Type B pancreatic cell (in vitro differentiated cells): Measurements from ENCODE around the gene PHOSPHO1. TPM values are rescaled to one million over a fixed set of nuclear protein-coding genes. Genes with fewer than 3 reads are reported as not detected.

Experiments used
- DNase-seq: peaks from one replicate; pipeline ENCODE4 v3.0.0; 2021; ENCODE audit warnings: mixed read lengths; ENCODE audit not compliant: unreplicated experiment; ENCODE audit errors: extremely low spot score
- H3K27ac Mint-ChIP-seq: 2 replicates; pipeline ENCODE4 v1.8.0; 2021; ENCODE audit warnings: mild to moderate bottlenecking, mixed read lengths
- H3K27me3 Mint-ChIP-seq: 2 replicates; pipeline ENCODE4 v1.8.0; 2021; ENCODE audit warnings: mixed read lengths
- H3K36me3 Mint-ChIP-seq: 2 replicates; pipeline ENCODE4 v1.8.0; 2021; ENCODE audit warnings: mixed read lengths
- H3K4me1 Mint-ChIP-seq: one replicate; pipeline ENCODE4 v1.8.0; 2021; ENCODE audit warnings: mixed read lengths; ENCODE audit not compliant: unreplicated experiment
- H3K4me3 Mint-ChIP-seq: 2 replicates; pipeline ENCODE4 v1.8.0; 2021; ENCODE audit warnings: mild to moderate bottlenecking, mixed read lengths
- H3K9me3 Mint-ChIP-seq: 2 replicates; pipeline ENCODE4 v1.8.0; 2021; ENCODE audit warnings: mixed read lengths
- CTCF ChIP-seq: fragments of 200-600 bp; sonication (generic); conservative IDR thresholded peaks from 2 replicates; pipeline ENCODE4 v1.5.0; 2021; ENCODE audit warnings: antibody characterized with exemption, mild to moderate bottlenecking
- total RNA-seq: library from RNA; stranded (reverse); gene quantifications from 2 replicates; pipeline ENCODE4 v1.2.1, GENCODE V29; 2021; ENCODE audit warnings: low replicate concordance

PHOSPHO1 gene
- total RNA-seq, 1 donor from 2014 or later, result not detected

- Mint-ChIP-seq H3K4me1 (peaks cover 6% of the 10 kb centered on the region), H3K9me3 (no peaks in the 10 kb centered on the region), H3K27me3 (peaks cover 24% of the 10 kb centered on the region), H3K4me3 (peak overlapping the region; percentile 83), H3K27ac (peak overlapping the region; percentile 59), H3K36me3 (no peaks in the 10 kb centered on the region)
- no peak for TF ChIP-seq CTCF
- DNase-seq, result no peak
Observed at GRCh38 chr17:49259663-49260010, 29.1 kb upstream of the PHOSPHO1 start.

DNA sequence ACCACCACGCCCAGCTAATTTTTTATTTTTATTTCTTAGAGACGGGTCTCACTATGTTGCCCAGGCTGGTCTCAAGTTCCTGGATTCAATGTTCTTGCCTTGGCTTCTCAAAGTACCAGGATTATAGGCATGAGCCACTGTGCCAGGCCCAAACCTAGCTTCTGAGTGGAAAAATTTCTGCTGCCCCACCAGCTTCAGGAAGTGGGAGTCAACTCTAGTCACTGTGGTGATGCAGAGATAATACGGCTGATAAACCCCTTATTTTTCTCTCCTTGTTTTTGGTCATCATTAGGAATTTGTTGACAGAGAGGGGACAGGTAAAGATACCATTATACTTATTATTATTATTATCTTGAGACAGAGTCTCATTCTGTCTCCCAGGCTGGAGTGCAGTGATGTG lies 27.8 kb upstream of the PHOSPHO1 start:
- Mint-ChIP-seq H3K9me3 (no peaks in the 10 kb centered on the region), H3K36me3 (no peaks in the 10 kb centered on the region), H3K27me3 (peaks cover 20% of the 10 kb centered on the region), H3K4me1 (peaks cover 6% of the 10 kb centered on the region), H3K4me3 (no peak overlapping the region), H3K27ac (no peak overlapping the region)
- TF ChIP-seq CTCF, result no peak
- no peak for DNase-seq

DNA sequence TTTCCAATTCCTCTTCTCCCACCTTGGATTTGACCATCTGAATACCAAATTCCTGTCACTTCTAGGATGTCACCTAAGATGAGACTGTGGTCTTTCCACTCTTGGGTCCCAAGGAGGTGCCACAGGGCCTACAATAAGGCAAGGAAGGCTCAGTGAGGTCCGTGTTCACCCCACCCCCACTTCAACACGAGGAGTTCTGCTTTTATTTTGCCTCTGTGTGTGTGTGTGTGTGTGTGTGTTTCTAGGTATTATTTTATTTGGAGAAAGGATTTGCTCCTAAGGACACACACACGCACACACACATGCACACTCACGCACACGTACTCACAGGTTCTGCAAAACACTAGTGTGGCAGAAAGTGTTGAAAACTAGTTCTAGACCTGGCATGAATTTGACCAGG lies 24.5 kb upstream of the PHOSPHO1 start:
- no peaks in the 10 kb centered on the region for H3K9me3 Mint-ChIP-seq
- H3K27me3 Mint-ChIP-seq, result peaks cover 9% of the 10 kb centered on the region
- no peak overlapping the region for H3K4me3 Mint-ChIP-seq
- TF ChIP-seq CTCF, result no peak
- H3K27ac Mint-ChIP-seq, result no peak overlapping the region
- no peak for DNase-seq
- no peaks in the 10 kb centered on the region for H3K4me1 Mint-ChIP-seq
- H3K36me3 Mint-ChIP-seq, result no peaks in the 10 kb centered on the region

- Mint-ChIP-seq H3K9me3 (no peaks in the 10 kb centered on the region), H3K27me3 (peaks cover 10% of the 10 kb centered on the region), H3K36me3 (no peaks in the 10 kb centered on the region), H3K27ac (no peak overlapping the region), H3K4me1 (no peaks in the 10 kb centered on the region), H3K4me3 (no peak overlapping the region)
- TF ChIP-seq CTCF, result no peak
- DNase-seq, result no peak
Observed at GRCh38 chr17:49254066-49254465, 23.5 kb upstream of the PHOSPHO1 start.

DNA sequence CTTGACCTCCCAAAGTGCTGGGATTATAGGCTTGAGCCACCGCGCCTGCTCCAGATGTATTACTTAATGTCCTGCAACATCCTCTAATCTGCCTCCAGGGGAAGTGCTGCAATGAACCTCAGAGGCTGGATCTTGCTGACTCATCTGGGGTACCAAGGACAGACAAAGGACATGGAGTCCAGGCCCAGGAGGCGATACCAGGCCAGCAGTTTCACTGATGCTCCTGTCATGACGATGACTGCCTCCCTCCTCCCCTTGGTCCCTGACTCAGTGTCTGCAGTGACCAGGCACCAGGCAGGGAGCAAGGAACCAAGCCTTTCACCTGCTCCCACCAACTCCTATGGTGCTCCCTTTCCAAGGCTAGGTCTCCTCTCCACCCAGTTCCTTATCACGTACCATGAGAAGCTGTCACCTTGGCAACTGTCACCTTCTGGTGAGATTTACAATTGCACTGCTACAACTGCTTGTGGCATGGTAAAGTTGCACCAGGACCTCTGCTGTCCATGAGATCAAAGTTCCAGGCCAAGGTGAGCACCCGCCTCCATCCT lies 21.6 kb upstream of the PHOSPHO1 start:
- no peaks in the 10 kb centered on the region for H3K36me3 Mint-ChIP-seq
- H3K9me3 Mint-ChIP-seq, result no peaks in the 10 kb centered on the region
- no peaks in the 10 kb centered on the region for H3K4me1 Mint-ChIP-seq
- DNase-seq, result no peak
- no peak overlapping the region for H3K27ac Mint-ChIP-seq
- no peak for TF ChIP-seq CTCF
- no peak overlapping the region for H3K4me3 Mint-ChIP-seq
- peaks cover 7% of the 10 kb centered on the region for H3K27me3 Mint-ChIP-seq
